Endodermal cell (in vitro differentiated cells): ENCODE data around the gene ENGASE. TPM values are rescaled to one million over a fixed set of nuclear protein-coding genes. Genes with fewer than 3 reads are reported as not detected.

Experiments
- DNase-seq: peaks from one replicate; pipeline ENCODE4 v3.0.0-alpha.2; 2017
- H3K27ac ChIP-seq: 2 replicates; pipeline ENCODE4 v1.5.1; 2013; ENCODE audit warnings: mild to moderate bottlenecking, low read depth, low read length, moderate library complexity
- H3K27me3 ChIP-seq: 2 replicates; pipeline ENCODE4 v1.6.1; 2013; ENCODE audit warnings: mild to moderate bottlenecking, low read length, moderate library complexity; ENCODE audit not compliant: insufficient read depth, control insufficient read depth, poor library complexity, severe bottlenecking
- H3K36me3 ChIP-seq: 2 replicates; pipeline ENCODE4 v1.7.0; 2013; ENCODE audit warnings: mild to moderate bottlenecking, low read length, moderate library complexity; ENCODE audit not compliant: control insufficient read depth, insufficient read depth
- H3K4me1 ChIP-seq: one replicate; pipeline ENCODE4 v1.7.0; 2013; ENCODE audit warnings: low read length; ENCODE audit not compliant: control insufficient read depth, insufficient read depth
- H3K4me3 ChIP-seq: 2 replicates; pipeline ENCODE4 v1.5.1; 2013; ENCODE audit warnings: mild to moderate bottlenecking, low read length, moderate library complexity
- H3K9ac ChIP-seq: 2 replicates; pipeline ENCODE4 v1.6.1; 2013; ENCODE audit warnings: mild to moderate bottlenecking, low read length, moderate library complexity; ENCODE audit not compliant: poor library complexity, severe bottlenecking; ENCODE audit errors: extremely low read depth
- H3K9me3 ChIP-seq: 2 replicates; pipeline ENCODE4 v1.6.1; 2013; ENCODE audit warnings: mild to moderate bottlenecking, low read length, moderate library complexity; ENCODE audit not compliant: control insufficient read depth
- H3K27ac Mint-ChIP-seq: 2 replicates; pipeline ENCODE4 v1.8.0; 2020; ENCODE audit warnings: mixed read lengths
- H3K27me3 Mint-ChIP-seq: 2 replicates; pipeline ENCODE4 v1.8.0; 2021; ENCODE audit warnings: mild to moderate bottlenecking, mixed read lengths; ENCODE audit not compliant: insufficient read depth
- H3K36me3 Mint-ChIP-seq: 2 replicates; pipeline ENCODE4 v1.8.0; 2020; ENCODE audit warnings: low read depth, mixed read lengths
- H3K4me1 Mint-ChIP-seq: 2 replicates; pipeline ENCODE4 v1.8.0; 2020; ENCODE audit warnings: mixed read lengths
- H3K4me3 Mint-ChIP-seq: 2 replicates; pipeline ENCODE4 v1.8.0; 2020; ENCODE audit warnings: mild to moderate bottlenecking, moderate library complexity, mixed read lengths
- H3K9me3 Mint-ChIP-seq: 2 replicates; pipeline ENCODE4 v1.8.0; 2020; ENCODE audit warnings: mild to moderate bottlenecking, mixed read lengths
- WGBS, 2 experiments: methylation state at CpG; one replicate each; pipeline versions ENCODE4 v1.1.5 to v1.1.7; 2013; ENCODE audit warnings: missing lambda C conversion rate in 2 of 2, mixed read lengths in 1 of 2; ENCODE audit not compliant: insufficient coverage in 1 of 2, insufficient read length in 1 of 2; 5-methylcytosine and 5-hydroxymethylcytosine counted together
- total RNA-seq, 2 donors: library from RNA; stranded (reverse); fragmentation: NEBNext Ultra II Directional in 1 of 2; extraction: Animal tissue kit (Norgen Biotek cat#: 25700) in 1 of 2; gene quantifications; 2 replicates in 1 of 2; 3 replicates in 1 of 2; pipeline ENCODE4 v1.2.1, GENCODE V29; 2021
- TF ChIP-seq, protein P1 (sequence below): fragments of 200-600 bp; sonication (generic); conservative IDR thresholded peaks from 2 replicates; pipeline ENCODE4 v1.5.0; 2021; ENCODE audit warnings: antibody characterized with exemption, mild to moderate bottlenecking

The ENGASE gene
- total RNA-seq, 2 donors from 2014 or later, result 40.8 to 42.0 TPM

DNA sequence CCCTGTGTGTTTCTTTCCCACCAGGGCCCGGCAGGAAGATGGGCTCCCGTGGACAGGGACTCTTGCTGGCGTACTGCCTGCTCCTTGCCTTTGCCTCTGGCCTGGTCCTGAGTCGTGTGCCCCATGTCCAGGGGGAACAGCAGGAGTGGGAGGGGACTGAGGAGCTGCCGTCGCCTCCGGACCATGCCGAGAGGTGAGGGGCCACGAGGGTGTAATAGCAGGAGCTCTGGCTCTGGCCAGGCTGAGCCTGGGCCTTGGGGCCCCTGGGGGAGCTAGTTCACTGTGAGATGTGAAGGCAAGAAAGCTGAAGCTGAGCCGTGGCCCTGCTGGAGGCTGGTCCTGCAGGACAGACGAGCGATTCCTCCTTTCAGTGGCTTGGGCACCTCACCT lies 30.7 kb upstream of the ENGASE start:
- H3K27me3 ChIP-seq, result peaks cover 4% of the 10 kb centered on the region
- DNase-seq, result no peak
- no peaks in the 10 kb centered on the region for H3K9me3 ChIP-seq
- TF ChIP-seq, protein P1, sequence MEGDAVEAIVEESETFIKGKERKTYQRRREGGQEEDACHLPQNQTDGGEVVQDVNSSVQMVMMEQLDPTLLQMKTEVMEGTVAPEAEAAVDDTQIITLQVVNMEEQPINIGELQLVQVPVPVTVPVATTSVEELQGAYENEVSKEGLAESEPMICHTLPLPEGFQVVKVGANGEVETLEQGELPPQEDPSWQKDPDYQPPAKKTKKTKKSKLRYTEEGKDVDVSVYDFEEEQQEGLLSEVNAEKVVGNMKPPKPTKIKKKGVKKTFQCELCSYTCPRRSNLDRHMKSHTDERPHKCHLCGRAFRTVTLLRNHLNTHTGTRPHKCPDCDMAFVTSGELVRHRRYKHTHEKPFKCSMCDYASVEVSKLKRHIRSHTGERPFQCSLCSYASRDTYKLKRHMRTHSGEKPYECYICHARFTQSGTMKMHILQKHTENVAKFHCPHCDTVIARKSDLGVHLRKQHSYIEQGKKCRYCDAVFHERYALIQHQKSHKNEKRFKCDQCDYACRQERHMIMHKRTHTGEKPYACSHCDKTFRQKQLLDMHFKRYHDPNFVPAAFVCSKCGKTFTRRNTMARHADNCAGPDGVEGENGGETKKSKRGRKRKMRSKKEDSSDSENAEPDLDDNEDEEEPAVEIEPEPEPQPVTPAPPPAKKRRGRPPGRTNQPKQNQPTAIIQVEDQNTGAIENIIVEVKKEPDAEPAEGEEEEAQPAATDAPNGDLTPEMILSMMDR, result no peak
- H3K27ac ChIP-seq, result no peak overlapping the region
- H3K36me3 ChIP-seq, result no peaks in the 10 kb centered on the region
- 80 to 83% methylated on average over 4 to 12 of the region's 12 CpGs for WGBS, 2 experiments
- H3K27ac Mint-ChIP-seq, result no peak overlapping the region
- no peak overlapping the region for H3K4me3 ChIP-seq
- no peaks in the 10 kb centered on the region for H3K4me1 ChIP-seq
- H3K36me3 Mint-ChIP-seq, result no peaks in the 10 kb centered on the region
- no peaks in the 10 kb centered on the region for H3K9me3 Mint-ChIP-seq
- no peak overlapping the region for H3K4me3 Mint-ChIP-seq
- peaks cover 18% of the 10 kb centered on the region for H3K27me3 Mint-ChIP-seq
- H3K9ac ChIP-seq, result no peak overlapping the region
- H3K4me1 Mint-ChIP-seq, result no peaks in the 10 kb centered on the region

DNA sequence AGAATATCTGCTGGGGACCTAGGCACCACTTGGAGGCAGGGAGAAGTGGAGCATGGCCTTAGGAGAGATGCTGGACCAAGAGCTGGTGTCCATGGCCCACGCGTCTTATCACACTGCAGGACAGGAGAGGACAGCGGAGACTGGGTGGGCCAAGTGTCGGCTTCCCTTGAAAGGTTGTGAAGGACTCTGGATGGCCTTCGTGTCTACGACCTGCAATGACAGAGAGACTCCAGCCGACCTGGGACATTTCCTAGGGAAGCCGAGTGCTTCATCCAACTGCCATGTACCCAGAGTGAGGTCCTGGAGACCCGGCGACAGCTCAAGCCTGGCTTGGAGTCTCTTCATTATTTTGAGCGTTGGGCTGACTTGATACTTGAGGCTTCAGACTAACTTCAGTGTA lies 30.2 kb upstream of the ENGASE start:
- no peaks in the 10 kb centered on the region for H3K4me1 ChIP-seq
- peaks cover 4% of the 10 kb centered on the region for H3K27me3 ChIP-seq
- H3K27ac ChIP-seq, result no peak overlapping the region
- H3K4me1 Mint-ChIP-seq, result no peaks in the 10 kb centered on the region
- no peak overlapping the region for H3K4me3 ChIP-seq
- no peak overlapping the region for H3K27ac Mint-ChIP-seq
- TF ChIP-seq, protein P1, result no peak
- H3K36me3 ChIP-seq, result no peaks in the 10 kb centered on the region
- H3K9ac ChIP-seq, result no peak overlapping the region
- H3K9me3 ChIP-seq, result no peaks in the 10 kb centered on the region
- no peak for DNase-seq
- no peaks in the 10 kb centered on the region for H3K9me3 Mint-ChIP-seq
- no peak overlapping the region for H3K4me3 Mint-ChIP-seq
- peaks cover 18% of the 10 kb centered on the region for H3K27me3 Mint-ChIP-seq
- no peaks in the 10 kb centered on the region for H3K36me3 Mint-ChIP-seq
- WGBS, 2 experiments, result 87 to 88% methylated on average over 11 of the region's 11 CpGs

DNA sequence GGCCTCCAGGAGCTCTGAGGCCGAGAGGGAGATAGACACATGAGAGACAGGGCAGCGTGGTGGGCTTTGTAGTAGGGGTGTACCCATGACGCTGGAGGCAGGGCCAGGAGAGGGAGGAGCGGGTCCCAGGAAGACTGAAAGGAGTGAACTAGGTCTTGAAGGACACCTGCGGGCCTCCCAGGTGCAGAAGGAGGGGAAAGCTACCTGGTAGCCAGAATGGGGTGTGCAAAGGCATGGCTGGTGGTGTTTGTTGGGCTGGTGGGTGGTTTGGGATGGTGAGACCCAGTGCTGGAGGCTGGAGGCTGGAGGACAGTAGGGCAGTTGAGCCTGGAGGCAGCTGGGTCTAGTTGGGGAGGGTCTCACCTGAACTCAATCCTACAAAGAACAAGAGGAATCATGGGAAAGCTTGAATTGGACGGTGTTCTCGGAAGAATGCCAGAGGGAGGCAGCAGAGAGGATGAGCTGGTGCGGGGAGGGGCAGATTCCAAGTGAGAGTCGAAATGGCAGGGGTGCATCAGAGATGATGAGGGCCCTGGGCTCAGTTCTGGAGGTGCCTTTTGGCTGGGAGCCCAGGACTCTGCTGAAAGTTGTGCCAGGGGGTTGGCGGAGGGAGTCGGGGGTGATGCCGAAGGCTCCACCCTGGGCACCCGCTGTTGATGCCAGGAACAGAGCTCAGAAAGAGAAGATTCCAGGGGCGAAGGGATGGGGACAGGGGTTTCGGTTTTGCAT lies 29.5 kb upstream of the ENGASE start:
- Mint-ChIP-seq H3K9me3 (no peaks in the 10 kb centered on the region), H3K27me3 (peaks cover 18% of the 10 kb centered on the region), H3K4me3 (no peak overlapping the region), H3K36me3 (no peaks in the 10 kb centered on the region), H3K27ac (no peak overlapping the region), H3K4me1 (no peaks in the 10 kb centered on the region)
- Histone ChIP-seq H3K9ac (no peak overlapping the region), H3K4me3 (no peak overlapping the region), H3K27me3 (peaks cover 4% of the 10 kb centered on the region), H3K27ac (no peak overlapping the region), H3K36me3 (no peaks in the 10 kb centered on the region), H3K9me3 (no peaks in the 10 kb centered on the region), H3K4me1 (no peaks in the 10 kb centered on the region)
- DNase-seq, result no peak
- WGBS, 2 experiments, result 84 to 98% methylated on average over 6 to 15 of the region's 15 CpGs
- TF ChIP-seq, protein P1, result no peak
